ENCODE results near the gene NPFFR1.

DNA sequence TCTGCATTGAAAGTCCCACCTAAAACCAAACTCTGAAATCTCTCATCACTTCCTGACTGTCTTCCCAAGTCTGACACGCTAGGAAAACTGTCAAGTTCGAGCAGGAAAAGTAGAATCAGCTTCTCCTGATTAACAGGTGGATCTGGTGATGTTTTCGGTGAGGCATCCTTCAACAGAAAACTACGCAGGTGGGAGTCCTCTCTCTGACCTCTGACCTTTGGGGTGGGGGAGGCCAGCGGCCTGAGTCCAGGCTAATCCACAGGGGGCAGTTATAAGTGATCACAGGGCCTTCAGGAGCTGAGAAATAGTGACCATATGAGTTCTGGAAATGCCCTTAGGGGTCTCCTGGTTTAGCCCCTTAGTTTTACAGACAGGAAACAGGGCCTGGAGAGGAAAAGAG, 13.4 kb upstream of the NPFFR1 start:
- TF ChIP-seq, protein P1, sequence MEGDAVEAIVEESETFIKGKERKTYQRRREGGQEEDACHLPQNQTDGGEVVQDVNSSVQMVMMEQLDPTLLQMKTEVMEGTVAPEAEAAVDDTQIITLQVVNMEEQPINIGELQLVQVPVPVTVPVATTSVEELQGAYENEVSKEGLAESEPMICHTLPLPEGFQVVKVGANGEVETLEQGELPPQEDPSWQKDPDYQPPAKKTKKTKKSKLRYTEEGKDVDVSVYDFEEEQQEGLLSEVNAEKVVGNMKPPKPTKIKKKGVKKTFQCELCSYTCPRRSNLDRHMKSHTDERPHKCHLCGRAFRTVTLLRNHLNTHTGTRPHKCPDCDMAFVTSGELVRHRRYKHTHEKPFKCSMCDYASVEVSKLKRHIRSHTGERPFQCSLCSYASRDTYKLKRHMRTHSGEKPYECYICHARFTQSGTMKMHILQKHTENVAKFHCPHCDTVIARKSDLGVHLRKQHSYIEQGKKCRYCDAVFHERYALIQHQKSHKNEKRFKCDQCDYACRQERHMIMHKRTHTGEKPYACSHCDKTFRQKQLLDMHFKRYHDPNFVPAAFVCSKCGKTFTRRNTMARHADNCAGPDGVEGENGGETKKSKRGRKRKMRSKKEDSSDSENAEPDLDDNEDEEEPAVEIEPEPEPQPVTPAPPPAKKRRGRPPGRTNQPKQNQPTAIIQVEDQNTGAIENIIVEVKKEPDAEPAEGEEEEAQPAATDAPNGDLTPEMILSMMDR (conservative IDR thresholded peaks at IDR 0.05; ENCODE audit: low read depth, low read length), result no peak
- no peak for TF ChIP-seq EZH2 (IDR thresholded peaks at IDR 0.05; ENCODE audit: borderline replicate concordance, low read depth, low read length, poor library complexity, severe bottlenecking)
